GM12878 (cell line): Measurements from ENCODE around the gene ANKHD1. TPM values are rescaled to one million over a fixed set of nuclear protein-coding genes. Genes with fewer than 3 reads are reported as not detected.
A peak's percentile ranks its signal among the peaks of the same experiment; 100 is the strongest.

ENCODE experiments used
- ATF7 ChIP-seq: fragments of 450-650 bp; IDR thresholded peaks from 2 replicates; pipeline ENCODE4 v1.6.1; 2016; ENCODE audit warnings: low read depth, mild to moderate bottlenecking
- BACH1 ChIP-seq: fragments of 450-650 bp; IDR thresholded peaks from 2 replicates; pipeline ENCODE4 v1.6.1; 2017; ENCODE audit warnings: mild to moderate bottlenecking, borderline replicate concordance
- CHD2 ChIP-seq: IDR thresholded peaks from 2 replicates; pipeline ENCODE4 v1.6.1; 2011; ENCODE audit warnings: low read depth, low read length, improper control_type of control experiment, borderline replicate concordance
- GABPA ChIP-seq: IDR thresholded peaks from 2 replicates; pipeline ENCODE4 v1.6.1; 2014; ENCODE audit warnings: antibody characterized with exemption, low read depth, mild to moderate bottlenecking, inconsistent platforms
- HCFC1 ChIP-seq: fragments of 150-350 bp; IDR thresholded peaks from 2 replicates; pipeline ENCODE4 v1.6.1; 2014; ENCODE audit warnings: low read length
- KAT2A ChIP-seq: conservative IDR thresholded peaks from 2 replicates; pipeline ENCODE4 v1.6.1; 2011; ENCODE audit warnings: low read depth, low read length; ENCODE audit not compliant: control insufficient read depth
- MYC ChIP-seq: IDR thresholded peaks from 2 replicates; pipeline ENCODE4 v1.6.1; 2011; ENCODE audit warnings: mild to moderate bottlenecking, low read length, moderate library complexity, inconsistent platforms; ENCODE audit not compliant: insufficient read depth, insufficient replicate concordance, insufficient read length, severe bottlenecking
- NFIC ChIP-seq: IDR thresholded peaks from 2 replicates; pipeline ENCODE4 v1.6.1; 2012; ENCODE audit warnings: low read depth, mild to moderate bottlenecking, inconsistent platforms, low read length, moderate library complexity
- NFXL1 ChIP-seq: fragments of 450-650 bp; IDR thresholded peaks from 2 replicates; pipeline ENCODE4 v1.6.1; 2017; ENCODE audit warnings: antibody characterized with exemption, mild to moderate bottlenecking, borderline replicate concordance
- NR2C1 ChIP-seq: fragments of 450-650 bp; IDR thresholded peaks from 2 replicates; pipeline ENCODE4 v1.6.1; 2017; ENCODE audit warnings: antibody characterized with exemption, mild to moderate bottlenecking, moderate library complexity
- NR2F1 ChIP-seq: fragments of 450-650 bp; conservative IDR thresholded peaks from 2 replicates; pipeline ENCODE4 v1.6.1; 2017; ENCODE audit warnings: mild to moderate bottlenecking
- PML ChIP-seq: IDR thresholded peaks from 2 replicates; pipeline ENCODE4 v1.6.1; 2012; ENCODE audit warnings: low read length, inconsistent platforms
- POLR2AphosphoS5 ChIP-seq: IDR thresholded peaks from 2 replicates; pipeline ENCODE4 v1.6.1; 2011; ENCODE audit warnings: mild to moderate bottlenecking, low read length, inconsistent platforms
- RBBP5 ChIP-seq: fragments of 200-600 bp; sonication (generic); conservative IDR thresholded peaks from 2 replicates; pipeline ENCODE4 v1.6.1; 2016
- SIN3A ChIP-seq: IDR thresholded peaks from 2 replicates; pipeline ENCODE4 v1.6.1; 2012; ENCODE audit warnings: low read depth, low read length, improper control_type of control experiment
- SMARCA5 ChIP-seq: fragments of 450-650 bp; IDR thresholded peaks from 2 replicates; pipeline ENCODE4 v1.6.1; 2017; ENCODE audit warnings: mild to moderate bottlenecking
- SPI1 ChIP-seq: IDR thresholded peaks from 2 replicates; pipeline ENCODE4 v1.6.1; 2011; ENCODE audit warnings: low read depth, mild to moderate bottlenecking, low read length, moderate library complexity, borderline replicate concordance; ENCODE audit not compliant: insufficient read depth
- SRF ChIP-seq, 2 experiments: IDR thresholded peaks; 2 replicates each; pipeline ENCODE4 v1.6.1; 2011; ENCODE audit warnings: low read depth in 2 of 2, low read length in 2 of 2, mild to moderate bottlenecking in 1 of 2, moderate library complexity in 1 of 2
- STAT3 ChIP-seq: IDR thresholded peaks from 2 replicates; pipeline ENCODE4 v1.6.1; 2011; ENCODE audit warnings: low read depth, low read length, improper control_type of control experiment
- TAF1 ChIP-seq: IDR thresholded peaks from 2 replicates; pipeline ENCODE4 v1.6.1; 2011; ENCODE audit warnings: mild to moderate bottlenecking, low read depth, low read length, borderline replicate concordance
- ZNF207 ChIP-seq: fragments of 450-650 bp; IDR thresholded peaks from 2 replicates; pipeline ENCODE4 v1.6.1; 2014; ENCODE audit warnings: antibody characterized with exemption, mild to moderate bottlenecking, borderline replicate concordance
- ZNF217 ChIP-seq: fragments of 450-650 bp; IDR thresholded peaks from 2 replicates; pipeline ENCODE4 v1.6.1; 2017; ENCODE audit warnings: antibody characterized with exemption, mild to moderate bottlenecking
- ZNF384 ChIP-seq: IDR thresholded peaks from 2 replicates; pipeline ENCODE4 v1.6.1; 2012; ENCODE audit warnings: low read depth, mild to moderate bottlenecking, low read length, improper control_type of control experiment, borderline replicate concordance
- ZNF622 ChIP-seq: fragments of 450-650 bp; IDR thresholded peaks from 2 replicates; pipeline ENCODE4 v1.6.1; 2017; ENCODE audit warnings: mild to moderate bottlenecking, inconsistent platforms
- polyA plus RNA-seq, 11 experiments: library from polyadenylated mRNA; depleted of rRNA in 4 of 11; unstranded in 6 of 11; stranded (reverse) in 5 of 11; fragments of >200 nt; fragmentation: Nextera tagmentation in 4 of 11; fragmentation: Illumina TruSeq in 1 of 11; extraction: Ambion mirVana in 4 of 11; extraction: Trizol in 1 of 11; gene quantifications; 1 replicate in 1 of 11; 2 replicates in 10 of 11; pipeline versions ENCODE4 v1.2.1 to v1.2.3, GENCODE V29; 2011 to 2016; ENCODE audit warnings: inconsistent platforms in 2 of 11, missing spikeins in 2 of 11, low read depth in 1 of 11
- total RNA-seq, 4 experiments: library from RNA; depleted of rRNA in 3 of 4; stranded (reverse); fragments of >200 nt in 3 of 4; fragmentation: Illumina TruSeq in 1 of 4; extraction: Trizol in 1 of 4; gene quantifications; 2 replicates each; pipeline versions ENCODE4 v1.2.1 to v1.2.3, GENCODE V29; 2013 to 2021
- TF ChIP-seq, protein P1 (sequence below): IDR thresholded peaks from 2 replicates; pipeline ENCODE4 v1.6.1; 2012; ENCODE audit warnings: low read depth, low read length, improper control_type of control experiment
- TF ChIP-seq, protein P2 (sequence below): fragments of 450-650 bp; IDR thresholded peaks from 2 replicates; pipeline ENCODE4 v1.6.1; 2018; ENCODE audit warnings: borderline replicate concordance, mild to moderate bottlenecking; ENCODE audit not compliant: partially characterized antibody
- TF ChIP-seq, protein P3 (sequence below): fragments of 450-650 bp; IDR thresholded peaks from 2 replicates; pipeline ENCODE4 v1.6.1; 2017; ENCODE audit warnings: low read depth, mild to moderate bottlenecking, moderate library complexity

ANKHD1 gene
- total and polyA plus RNA-seq, 10 of the 15 experiments (the other 5 are each of a cell fraction or from before 2014, with no cell fraction given) = 31.6 to 96.8 (median 74.3) TPM

DNA sequence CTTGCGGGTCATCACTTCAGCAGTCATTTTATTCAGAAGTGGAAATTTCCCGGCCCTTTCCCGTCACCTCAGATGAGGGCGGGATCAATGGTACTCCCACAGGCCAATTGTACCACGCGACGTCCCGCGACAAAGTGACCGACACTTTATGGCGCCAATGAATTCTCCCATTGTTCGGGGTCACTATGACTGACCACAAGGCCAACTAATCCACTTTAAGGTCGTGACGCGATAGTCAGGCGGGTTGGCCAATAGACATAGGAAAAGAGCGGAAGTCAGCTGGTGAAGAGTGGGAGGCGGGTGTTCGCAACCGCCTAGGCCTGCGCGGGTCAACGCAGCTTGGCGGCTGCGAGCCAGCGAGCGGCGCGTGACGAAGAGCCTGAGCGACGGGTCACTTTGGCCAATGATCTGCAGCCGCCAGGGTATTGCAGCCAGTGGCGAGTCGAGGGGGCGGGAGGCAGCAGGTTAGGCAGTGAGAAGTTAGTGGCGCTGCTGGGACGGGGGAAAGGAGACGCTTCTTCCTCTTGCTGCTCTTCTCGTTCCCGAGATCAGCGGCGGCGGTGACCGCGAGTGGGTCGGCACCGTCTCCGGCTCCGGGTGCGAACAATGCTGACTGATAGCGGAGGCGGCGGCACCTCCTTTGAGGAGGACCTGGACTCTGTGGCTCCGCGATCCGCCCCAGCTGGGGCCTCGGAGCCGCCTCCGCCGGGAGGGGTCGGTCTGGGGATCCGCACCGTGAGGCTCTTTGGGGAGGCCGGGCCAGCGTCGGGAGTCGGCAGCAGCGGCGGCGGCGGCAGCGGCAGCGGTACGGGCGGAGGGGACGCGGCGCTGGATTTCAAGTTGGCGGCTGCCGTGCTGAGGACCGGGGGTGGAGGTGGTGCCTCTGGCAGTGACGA lies at the start of gene ANKHD1 (continued):
- no peak for TF ChIP-seq NFXL1
- peak; percentile 62; the same call in 1 of the 2 replicates for TF ChIP-seq RBBP5
- TF ChIP-seq, protein P1, sequence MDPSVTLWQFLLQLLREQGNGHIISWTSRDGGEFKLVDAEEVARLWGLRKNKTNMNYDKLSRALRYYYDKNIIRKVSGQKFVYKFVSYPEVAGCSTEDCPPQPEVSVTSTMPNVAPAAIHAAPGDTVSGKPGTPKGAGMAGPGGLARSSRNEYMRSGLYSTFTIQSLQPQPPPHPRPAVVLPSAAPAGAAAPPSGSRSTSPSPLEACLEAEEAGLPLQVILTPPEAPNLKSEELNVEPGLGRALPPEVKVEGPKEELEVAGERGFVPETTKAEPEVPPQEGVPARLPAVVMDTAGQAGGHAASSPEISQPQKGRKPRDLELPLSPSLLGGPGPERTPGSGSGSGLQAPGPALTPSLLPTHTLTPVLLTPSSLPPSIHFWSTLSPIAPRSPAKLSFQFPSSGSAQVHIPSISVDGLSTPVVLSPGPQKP = peak; percentile 12; the same call in 1 of the 2 replicates
- TF ChIP-seq, protein P2, sequence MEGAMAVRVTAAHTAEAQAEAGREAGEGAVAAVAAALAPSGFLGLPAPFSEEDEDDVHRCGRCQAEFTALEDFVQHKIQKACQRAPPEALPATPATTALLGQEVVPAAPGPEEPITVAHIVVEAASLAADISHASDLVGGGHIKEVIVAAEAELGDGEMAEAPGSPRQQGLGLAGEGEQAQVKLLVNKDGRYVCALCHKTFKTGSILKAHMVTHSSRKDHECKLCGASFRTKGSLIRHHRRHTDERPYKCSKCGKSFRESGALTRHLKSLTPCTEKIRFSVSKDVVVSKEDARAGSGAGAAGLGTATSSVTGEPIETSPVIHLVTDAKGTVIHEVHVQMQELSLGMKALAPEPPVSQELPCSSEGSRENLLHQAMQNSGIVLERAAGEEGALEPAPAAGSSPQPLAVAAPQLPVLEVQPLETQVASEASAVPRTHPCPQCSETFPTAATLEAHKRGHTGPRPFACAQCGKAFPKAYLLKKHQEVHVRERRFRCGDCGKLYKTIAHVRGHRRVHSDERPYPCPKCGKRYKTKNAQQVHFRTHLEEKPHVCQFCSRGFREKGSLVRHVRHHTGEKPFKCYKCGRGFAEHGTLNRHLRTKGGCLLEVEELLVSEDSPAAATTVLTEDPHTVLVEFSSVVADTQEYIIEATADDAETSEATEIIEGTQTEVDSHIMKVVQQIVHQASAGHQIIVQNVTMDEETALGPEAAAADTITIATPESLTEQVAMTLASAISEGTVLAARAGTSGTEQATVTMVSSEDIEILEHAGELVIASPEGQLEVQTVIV = peak; percentile 93
- TF ChIP-seq ZNF217 = no peak
- TF ChIP-seq ZNF384 = no peak
- peak; percentile 86; the same call in 1 of the 2 replicates for TF ChIP-seq PML
- peak; percentile 77; the same call in 1 of the 2 replicates for TF ChIP-seq ZNF207
- peak; percentile 52 for TF ChIP-seq NR2F1
- TF ChIP-seq CHD2 = peak; percentile 97
- peak; percentile 86 for TF ChIP-seq ATF7
- TF ChIP-seq GABPA = peak; percentile 96
- no peak for TF ChIP-seq SRF (IDR thresholded peaks at IDR 0.05; ENCODE audit: low read depth in 2 of 2, low read length in 2 of 2)
- TF ChIP-seq SPI1 = peak; percentile 74; the same call in 1 of the 2 replicates
- peak; percentile 63 for TF ChIP-seq HCFC1
- no peak; the same call in 1 of the 2 replicates for TF ChIP-seq NFIC
- TF ChIP-seq, protein P3, sequence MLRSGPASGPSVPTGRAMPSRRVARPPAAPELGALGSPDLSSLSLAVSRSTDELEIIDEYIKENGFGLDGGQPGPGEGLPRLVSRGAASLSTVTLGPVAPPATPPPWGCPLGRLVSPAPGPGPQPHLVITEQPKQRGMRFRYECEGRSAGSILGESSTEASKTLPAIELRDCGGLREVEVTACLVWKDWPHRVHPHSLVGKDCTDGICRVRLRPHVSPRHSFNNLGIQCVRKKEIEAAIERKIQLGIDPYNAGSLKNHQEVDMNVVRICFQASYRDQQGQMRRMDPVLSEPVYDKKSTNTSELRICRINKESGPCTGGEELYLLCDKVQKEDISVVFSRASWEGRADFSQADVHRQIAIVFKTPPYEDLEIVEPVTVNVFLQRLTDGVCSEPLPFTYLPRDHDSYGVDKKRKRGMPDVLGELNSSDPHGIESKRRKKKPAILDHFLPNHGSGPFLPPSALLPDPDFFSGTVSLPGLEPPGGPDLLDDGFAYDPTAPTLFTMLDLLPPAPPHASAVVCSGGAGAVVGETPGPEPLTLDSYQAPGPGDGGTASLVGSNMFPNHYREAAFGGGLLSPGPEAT = peak; percentile 25; the same call in 1 of the 2 replicates
- TF ChIP-seq BACH1 = peak; percentile 31; the same call in 1 of the 2 replicates
- peak; percentile 98 for TF ChIP-seq TAF1
- TF ChIP-seq NR2C1 = peak; percentile 93
- TF ChIP-seq ZNF622 = peak; percentile 97
- TF ChIP-seq SMARCA5 = no peak
- peak; percentile 23 for TF ChIP-seq MYC
- TF ChIP-seq STAT3 = no peak
- peak; percentile 96 for TF ChIP-seq POLR2AphosphoS5
- no peak for TF ChIP-seq KAT2A
- TF ChIP-seq SIN3A = no peak; the same call in 1 of the 2 replicates
